GM19468 (cell line): ENCODE results near the gene IL2RG.

Experiments used
- ATAC-seq: cut with Tn5 transposase; IDR thresholded peaks from one replicate; pipeline ENCODE4 v1.9.1; 2021; ENCODE audit warnings: mild to moderate bottlenecking, moderate library complexity, moderate number of reproducible peaks; ENCODE audit not compliant: unreplicated experiment; ENCODE audit errors: extremely low read depth

The IL2RG gene

GRCh38 chrX:71111921-71112431 lies 599 bp upstream of the IL2RG start:
- ATAC-seq = no peak

GRCh38 chrX:71109051-71109450 lies 2.3 kb downstream of the IL2RG start:
- ATAC-seq = no peak

GRCh38 chrX:71107762-71108360 lies 3.5 kb downstream of the IL2RG start:
- no peak for ATAC-seq

GRCh38 chrX:71107245-71107644 lies 4.1 kb downstream of the IL2RG start:
- no peak for ATAC-seq

GRCh38 chrX:71106427-71106826 lies 5.0 kb downstream of the IL2RG start, which contains the start of gene CXorf65:
TSS of gene CXorf65 (minus strand) at chrX:71106740. CDS start at chrX:71106556, 184 bp downstream.
- ATAC-seq = no peak

- ATAC-seq = no peak
Measured at GRCh38 chrX:71105628-71106027, 5.7 kb downstream of the IL2RG start.

GRCh38 chrX:71103110-71103983 lies 8.0 kb downstream of the IL2RG start:
- no peak for ATAC-seq

- no peak for ATAC-seq
Measured at GRCh38 chrX:71102292-71102691, 9.1 kb downstream of the IL2RG start.

- no peak for ATAC-seq
Measured at GRCh38 chrX:71100581-71101505, 10.5 kb downstream of the IL2RG start.

GRCh38 chrX:71099736-71100135 lies 11.6 kb downstream of the IL2RG start:
- no peak for ATAC-seq

GRCh38 chrX:71098951-71099506 lies 12.3 kb downstream of the IL2RG start:
- ATAC-seq = no peak

GRCh38 chrX:71098302-71098701 lies 13.1 kb downstream of the IL2RG start:
- ATAC-seq = no peak

GRCh38 chrX:71096760-71097032 lies 14.7 kb downstream of the IL2RG start:
- ATAC-seq = no peak

- ATAC-seq = no peak
Measured at GRCh38 chrX:71095981-71096759, 15.2 kb downstream of the IL2RG start.

GRCh38 chrX:71095555-71095980 lies 15.8 kb downstream of the IL2RG start, which contains the start of gene FOXO4:
TSS of gene FOXO4 (plus strand) at chrX:71095851. CDS start at chrX:71096529, 678 bp downstream.
- peak; percentile 45 for ATAC-seq

- ATAC-seq = no peak
Measured at GRCh38 chrX:71095033-71095432, 16.3 kb downstream of the IL2RG start.

GRCh38 chrX:71091263-71091662 lies 20.1 kb downstream of the IL2RG start:
- no peak for ATAC-seq

GRCh38 chrX:71085900-71086299 lies 25.5 kb downstream of the IL2RG start:
- no peak for ATAC-seq

GRCh38 chrX:71082822-71083221 lies 28.6 kb downstream of the IL2RG start:
- ATAC-seq = no peak
